ENCODE results near the gene CCDC85A. TPM values are rescaled to one million over a fixed set of nuclear protein-coding genes. Genes with fewer than 3 reads are reported as not detected.

The CCDC85A gene
- total RNA-seq, 4 donors from 2014 or later, result 9.0 to 28.4 (median 9.8) TPM

DNA sequence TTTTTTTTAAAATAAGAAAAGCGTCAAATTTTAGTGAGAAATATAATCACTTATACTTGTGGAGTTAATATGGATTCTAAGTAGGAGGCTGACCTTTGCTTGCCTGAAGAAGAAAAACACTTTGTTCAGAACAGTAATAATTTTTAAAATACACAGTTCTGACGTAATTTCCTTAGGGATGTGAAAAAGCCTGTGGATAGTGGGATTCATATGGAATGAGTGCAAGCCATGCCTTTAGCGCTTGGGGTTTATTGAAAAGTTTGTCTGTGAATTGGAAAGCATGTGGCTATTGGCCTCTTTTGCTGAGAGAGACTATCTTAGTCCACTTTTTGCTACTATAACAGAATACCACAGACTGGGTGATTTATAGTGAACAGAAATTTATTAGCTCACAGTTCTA lies 151.3 kb downstream of the CCDC85A start:
- TF ChIP-seq, protein P1, sequence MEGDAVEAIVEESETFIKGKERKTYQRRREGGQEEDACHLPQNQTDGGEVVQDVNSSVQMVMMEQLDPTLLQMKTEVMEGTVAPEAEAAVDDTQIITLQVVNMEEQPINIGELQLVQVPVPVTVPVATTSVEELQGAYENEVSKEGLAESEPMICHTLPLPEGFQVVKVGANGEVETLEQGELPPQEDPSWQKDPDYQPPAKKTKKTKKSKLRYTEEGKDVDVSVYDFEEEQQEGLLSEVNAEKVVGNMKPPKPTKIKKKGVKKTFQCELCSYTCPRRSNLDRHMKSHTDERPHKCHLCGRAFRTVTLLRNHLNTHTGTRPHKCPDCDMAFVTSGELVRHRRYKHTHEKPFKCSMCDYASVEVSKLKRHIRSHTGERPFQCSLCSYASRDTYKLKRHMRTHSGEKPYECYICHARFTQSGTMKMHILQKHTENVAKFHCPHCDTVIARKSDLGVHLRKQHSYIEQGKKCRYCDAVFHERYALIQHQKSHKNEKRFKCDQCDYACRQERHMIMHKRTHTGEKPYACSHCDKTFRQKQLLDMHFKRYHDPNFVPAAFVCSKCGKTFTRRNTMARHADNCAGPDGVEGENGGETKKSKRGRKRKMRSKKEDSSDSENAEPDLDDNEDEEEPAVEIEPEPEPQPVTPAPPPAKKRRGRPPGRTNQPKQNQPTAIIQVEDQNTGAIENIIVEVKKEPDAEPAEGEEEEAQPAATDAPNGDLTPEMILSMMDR (IDR thresholded peaks at IDR 0.05; ENCODE audit: low read depth), result no peak

DNA sequence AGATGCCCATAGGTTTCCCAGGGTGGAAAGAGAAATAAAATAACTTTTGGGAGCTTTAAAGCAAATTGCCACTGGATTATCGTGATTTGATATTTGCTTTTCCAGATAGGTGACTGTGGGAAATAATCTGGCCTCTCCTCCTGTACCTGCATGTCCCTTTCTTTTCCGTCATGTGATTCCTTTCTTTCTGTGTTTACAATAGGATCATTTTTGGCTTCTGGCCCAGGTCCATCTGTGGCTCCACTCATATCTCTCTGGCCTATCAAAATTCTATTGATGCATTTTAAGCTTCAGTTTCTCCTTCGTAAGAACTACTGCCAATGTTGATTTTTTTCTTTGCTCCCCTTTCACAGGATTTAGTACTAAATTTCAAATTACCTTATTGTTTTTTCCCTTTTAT lies 153.6 kb downstream of the CCDC85A start:
- TF ChIP-seq, protein P1 (IDR thresholded peaks at IDR 0.05; ENCODE audit: low read depth), result no peak

DNA sequence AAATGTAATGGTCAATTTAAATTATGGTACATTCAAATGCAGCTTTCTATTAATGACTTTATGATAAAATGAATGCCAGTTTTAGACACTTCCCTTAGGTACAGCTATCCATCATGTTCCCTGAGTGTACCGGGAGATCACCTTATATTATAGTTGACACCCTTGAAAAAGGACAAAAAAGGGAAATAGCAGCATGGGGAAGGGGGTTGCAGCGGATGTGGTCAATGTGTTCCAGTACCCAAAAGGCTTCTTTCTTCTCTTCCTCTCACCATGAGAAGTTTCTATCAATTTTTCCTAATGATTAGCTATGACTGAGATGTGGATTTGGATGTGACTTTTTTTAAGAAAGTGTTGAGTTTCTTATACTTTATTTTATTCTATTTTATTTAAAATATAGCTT lies 154.4 kb downstream of the CCDC85A start:
- TF ChIP-seq, protein P1 (IDR thresholded peaks at IDR 0.05; ENCODE audit: low read depth), result no peak

DNA sequence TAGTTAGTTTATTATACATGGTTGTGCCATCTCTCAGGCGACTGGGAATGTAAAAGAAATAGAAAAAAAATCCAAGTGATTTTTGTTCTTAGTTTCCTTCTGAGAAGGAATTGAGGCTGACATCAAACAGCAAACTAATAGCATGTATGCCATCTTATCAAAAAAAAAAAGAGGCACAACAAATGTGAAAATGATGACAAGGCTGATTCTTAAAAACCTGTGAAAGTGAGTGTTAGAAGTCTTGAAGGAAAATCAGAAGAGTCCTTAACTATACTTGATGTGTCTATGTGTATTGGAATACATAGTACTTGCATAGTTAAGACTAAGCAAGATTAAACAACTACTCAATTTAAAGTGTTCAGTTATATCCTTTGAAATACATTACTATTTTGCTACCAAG lies 161.0 kb downstream of the CCDC85A start:
- TF ChIP-seq, protein P1 (IDR thresholded peaks at IDR 0.05; ENCODE audit: low read depth), result no peak

DNA sequence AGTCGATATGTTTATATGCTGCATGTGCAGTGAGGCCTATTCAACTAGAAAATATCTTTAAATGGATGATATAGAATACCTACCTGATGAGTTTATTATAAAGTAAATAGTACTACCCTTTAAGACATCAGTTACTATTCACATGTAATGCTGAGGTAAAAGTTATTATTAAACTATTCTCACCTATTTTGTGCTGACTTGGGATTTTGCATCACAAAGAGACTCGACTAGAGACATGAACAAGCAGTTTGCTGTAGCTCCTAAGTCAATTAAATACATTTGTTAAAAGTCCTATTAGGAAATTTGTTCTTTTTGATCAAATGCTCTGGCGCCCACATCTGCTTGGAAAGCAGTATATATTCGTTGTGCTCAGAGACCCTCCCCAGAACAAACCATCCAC lies 164.1 kb downstream of the CCDC85A start:
- TF ChIP-seq, protein P1 (IDR thresholded peaks at IDR 0.05; ENCODE audit: low read depth), result no peak

DNA sequence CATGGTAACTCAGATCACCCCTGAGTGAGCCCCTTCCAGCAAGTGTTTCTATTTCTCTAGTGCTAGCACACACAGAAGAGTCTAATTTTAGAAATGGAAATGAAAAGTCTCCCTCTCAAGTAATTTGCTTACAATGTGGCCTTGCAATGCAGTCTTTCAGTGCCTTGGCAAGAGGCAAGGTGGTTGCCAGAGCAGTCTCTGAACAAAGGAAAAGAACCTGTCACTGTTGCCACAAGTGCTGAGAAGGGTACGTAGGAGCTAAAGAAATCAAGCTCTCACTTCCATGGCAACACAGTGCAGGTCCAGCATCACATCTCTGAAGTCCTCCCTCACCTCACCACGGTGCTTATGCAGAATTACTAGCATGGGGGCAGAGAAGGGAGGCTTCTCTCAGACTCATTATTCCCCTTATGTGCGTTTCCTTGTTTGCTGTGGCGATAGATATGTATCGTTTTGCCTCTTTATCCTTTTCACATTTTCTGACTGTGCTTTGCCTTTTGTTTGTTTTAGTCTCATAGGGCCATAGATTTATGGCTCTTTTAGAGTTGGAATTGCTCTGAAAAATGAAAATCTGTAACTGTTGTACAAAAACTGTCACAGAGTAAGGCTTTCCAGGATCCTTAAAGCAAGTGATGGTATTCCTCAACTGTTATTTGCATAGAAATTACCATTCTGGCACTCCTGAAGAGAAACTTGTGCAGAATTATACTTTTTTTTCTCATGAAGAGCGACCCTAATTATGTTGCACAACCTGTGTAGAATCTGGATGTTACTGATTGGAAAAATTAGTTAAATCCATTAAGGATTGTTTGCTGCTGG lies 164.8 kb downstream of the CCDC85A start:
- TF ChIP-seq, protein P1 (IDR thresholded peaks at IDR 0.05; ENCODE audit: low read depth), result no peak

DNA sequence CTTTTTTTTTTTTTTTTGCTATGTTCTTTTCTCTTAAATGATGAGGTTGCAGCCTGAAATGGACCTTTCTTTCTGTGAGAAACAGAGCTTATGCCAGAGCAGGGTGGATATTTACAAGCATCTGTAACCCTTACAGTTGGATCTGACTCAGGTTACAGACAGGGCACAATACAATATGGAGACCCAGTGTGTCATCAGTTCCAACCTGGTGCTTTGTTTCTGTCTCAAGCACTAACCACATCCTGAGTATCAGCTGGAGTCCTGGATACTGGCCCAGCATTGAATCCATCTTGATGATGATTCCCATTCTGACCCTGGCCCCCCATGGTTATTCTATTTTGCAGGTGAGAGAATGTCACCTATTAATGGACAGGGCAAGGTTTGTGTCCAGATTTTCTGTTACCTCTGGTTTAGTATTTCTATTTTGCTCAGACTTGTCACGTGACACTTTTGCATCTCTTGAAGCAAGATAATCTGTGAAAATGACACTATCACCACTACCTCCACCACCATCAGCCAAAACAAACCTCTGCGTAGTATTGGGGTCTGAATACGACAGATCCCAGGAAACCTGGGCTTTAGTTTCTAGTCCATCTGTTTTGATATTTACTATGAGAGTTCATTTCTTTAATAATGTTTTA lies 174.0 kb downstream of the CCDC85A start:
- TF ChIP-seq, protein P1 (IDR thresholded peaks at IDR 0.05; ENCODE audit: low read depth), result no peak
